GM19372 (cell line): Measurements from ENCODE around the gene CRYGA.
"Not testable (repeated sequence)": the region's sequence is repeated elsewhere in the genome, so short reads cannot be mapped to it uniquely, and the experiment has no call there.

Experiments used
- ATAC-seq: cut with Tn5 transposase; IDR thresholded peaks from one replicate; pipeline ENCODE4 v1.9.1; 2021; ENCODE audit warnings: mild to moderate bottlenecking, low read depth, moderate library complexity; ENCODE audit not compliant: unreplicated experiment

Gene CRYGA

DNA sequence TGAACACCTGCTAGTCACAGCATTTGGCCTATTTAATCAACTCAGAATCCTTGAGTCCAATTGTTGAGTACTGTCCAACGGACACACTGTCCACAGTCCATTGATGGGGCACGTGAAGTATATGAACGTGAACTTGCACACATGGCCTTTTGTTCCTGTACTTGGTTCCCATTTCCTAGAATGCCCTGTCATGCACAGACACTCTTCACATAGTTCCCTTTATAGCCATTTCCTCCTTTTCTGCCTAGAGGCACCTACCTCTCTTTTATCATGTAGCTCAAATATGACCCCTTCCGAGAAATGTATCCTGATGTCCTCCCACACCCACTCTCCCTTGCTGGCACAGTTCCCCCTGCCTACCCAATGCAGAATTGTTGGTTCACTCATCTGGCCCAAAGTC, 8.7 kb upstream of the CRYGA start:
- no peak for ATAC-seq

DNA sequence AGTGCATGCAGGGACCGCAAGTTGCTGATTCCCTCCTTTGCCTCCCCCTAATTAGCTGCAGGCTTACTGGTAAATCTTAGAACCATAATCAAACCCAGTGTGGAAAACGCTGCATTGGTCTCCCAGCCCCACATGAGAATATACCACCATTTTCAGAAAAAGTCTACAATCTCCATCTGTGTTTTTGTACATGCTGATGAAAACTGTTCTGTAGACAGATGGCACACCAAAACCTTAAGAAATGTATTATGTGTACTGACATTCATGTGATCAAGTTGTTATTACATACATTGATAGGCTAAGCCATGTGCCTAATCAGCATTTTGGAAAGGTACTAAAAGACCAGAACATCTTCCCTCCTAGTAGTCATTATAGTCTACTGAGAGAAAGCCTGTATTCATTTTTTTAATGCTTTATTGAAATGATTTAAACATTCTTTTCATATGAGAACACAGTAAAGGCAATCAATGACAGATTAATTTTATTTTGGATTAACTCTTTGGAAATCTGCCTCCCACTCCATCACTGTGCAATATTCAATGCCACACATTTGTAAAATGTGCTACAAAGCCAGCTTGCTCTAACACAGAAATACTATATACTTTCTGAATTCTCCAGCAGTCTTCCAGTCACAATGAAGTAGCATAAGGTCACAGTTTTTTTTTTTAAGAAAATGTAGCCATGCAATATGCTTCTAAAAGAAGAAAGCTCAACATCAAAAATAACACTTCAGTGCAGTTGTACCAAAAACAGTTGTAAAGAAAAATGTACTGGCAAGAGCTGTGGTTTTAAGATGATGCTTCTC, 1.8 kb upstream of the CRYGA start:
- no peak for ATAC-seq

GRCh38 chr2:208156439-208156838, 7.0 kb downstream of the CRYGA start:
- no peak for ATAC-seq

DNA sequence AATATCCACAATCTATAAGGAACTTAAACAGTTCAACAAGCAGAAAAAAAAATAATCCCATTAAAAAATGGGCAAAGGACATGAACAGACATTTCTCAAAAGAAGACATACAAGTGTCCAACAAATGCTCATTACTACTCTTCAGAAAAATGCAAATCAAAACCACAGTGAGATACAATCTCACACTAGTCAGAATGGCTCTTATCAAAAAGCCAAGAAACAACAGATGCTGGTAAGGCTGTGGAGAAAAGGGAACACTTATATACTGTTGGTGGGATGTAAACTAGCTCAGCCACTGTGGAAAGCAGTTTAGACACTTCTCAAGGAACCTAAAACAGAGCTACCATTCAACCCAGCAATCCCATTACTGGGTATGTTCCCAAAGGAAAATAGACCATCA, 10.2 kb downstream of the CRYGA start:
- no peak for ATAC-seq

- ATAC-seq, result no peak
These were observed 12.4 kb downstream of the CRYGA start for GRCh38 chr2:208150956-208151355.

- ATAC-seq, result no peak
These were observed 13.3 kb downstream of the CRYGA start for GRCh38 chr2:208150094-208150493.

DNA sequence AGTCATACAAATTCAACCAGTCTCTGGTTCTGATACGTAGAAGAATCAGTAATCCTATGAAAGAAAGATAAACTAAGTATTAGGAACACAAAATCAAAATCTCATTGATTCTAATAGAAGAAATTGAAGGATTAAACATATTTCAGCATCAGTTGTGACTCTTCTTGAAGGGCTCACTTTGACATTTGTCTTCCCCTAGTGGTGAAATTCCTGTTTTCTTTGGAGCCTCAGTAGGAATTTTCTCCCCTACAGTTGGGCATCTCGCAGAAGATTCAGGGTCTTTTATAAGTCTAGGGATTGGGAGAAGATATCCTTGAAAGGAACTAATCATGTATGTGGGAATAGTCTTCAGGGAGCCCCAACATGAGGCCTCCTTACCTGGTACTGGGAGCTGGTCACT, 14.6 kb downstream of the CRYGA start:
- ATAC-seq, result no peak

DNA sequence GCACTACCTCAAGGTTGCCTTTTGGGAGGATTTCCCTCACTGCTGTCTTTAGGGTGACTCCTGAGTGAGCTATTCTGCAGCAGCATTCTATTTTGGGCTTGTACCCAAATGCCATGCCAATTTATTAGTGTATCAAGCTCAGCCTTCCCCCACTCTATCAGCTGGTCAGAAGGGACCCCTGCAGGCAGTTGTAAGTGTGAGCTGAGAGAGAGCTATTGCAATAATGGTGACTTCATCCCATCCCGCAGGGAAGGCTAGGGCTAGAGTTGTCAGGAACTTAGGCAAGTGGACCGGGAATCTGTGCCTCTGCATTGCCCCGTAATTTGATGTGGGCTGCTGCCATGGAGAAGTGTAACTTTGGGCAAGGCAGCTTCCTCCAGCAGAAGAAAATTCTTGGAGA, 15.6 kb downstream of the CRYGA start:
- no peak for ATAC-seq

DNA sequence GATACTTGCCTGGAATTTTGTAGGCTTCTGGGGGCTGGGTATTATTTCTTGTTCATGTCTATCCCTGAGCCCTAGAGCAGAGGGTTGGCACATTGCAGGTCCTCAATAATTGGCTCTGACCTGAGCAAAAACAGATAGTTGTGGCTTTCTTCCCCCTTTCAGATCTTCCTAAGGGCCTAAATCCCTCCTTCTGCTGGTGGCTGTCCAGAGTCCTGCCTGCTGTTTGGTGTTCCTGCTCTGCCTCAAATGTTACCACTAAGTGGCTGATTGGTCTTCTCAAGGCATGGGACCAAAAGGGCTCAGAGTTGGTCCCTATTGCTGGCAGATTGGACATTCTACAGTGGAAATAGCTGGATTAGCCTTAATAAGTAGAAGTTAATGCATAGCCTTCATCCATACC, 16.4 kb downstream of the CRYGA start:
- no peak for ATAC-seq

DNA sequence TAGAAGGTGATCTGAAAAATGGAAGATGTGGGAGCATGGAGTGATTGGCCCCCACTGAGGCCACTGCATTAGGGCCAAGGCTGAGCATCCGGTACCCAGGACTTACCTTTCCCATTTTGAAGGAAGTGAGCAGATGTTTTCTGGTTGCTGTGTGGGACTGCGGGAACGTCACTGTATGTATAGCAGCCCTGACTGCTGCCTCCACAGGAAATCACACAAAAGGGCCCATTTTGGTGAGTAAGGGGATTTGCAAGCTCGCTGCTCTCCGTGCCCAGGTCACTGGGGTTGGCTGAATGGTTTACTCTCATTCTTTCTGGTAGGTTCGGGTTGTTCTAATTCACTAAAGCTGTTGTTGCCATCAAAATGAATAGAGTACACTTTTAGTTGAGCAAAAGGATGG, 17.4 kb downstream of the CRYGA start, which contains the start of gene CRYGB:
Gene CRYGB, minus strand, starts transcription at position 153 of the 400 bp plus-strand sequence. Its CDS starts 38 bp downstream, at position 115.
- ATAC-seq, result no peak

GRCh38 chr2:208142925-208143799, 20.2 kb downstream of the CRYGA start:
- no peak for ATAC-seq

DNA sequence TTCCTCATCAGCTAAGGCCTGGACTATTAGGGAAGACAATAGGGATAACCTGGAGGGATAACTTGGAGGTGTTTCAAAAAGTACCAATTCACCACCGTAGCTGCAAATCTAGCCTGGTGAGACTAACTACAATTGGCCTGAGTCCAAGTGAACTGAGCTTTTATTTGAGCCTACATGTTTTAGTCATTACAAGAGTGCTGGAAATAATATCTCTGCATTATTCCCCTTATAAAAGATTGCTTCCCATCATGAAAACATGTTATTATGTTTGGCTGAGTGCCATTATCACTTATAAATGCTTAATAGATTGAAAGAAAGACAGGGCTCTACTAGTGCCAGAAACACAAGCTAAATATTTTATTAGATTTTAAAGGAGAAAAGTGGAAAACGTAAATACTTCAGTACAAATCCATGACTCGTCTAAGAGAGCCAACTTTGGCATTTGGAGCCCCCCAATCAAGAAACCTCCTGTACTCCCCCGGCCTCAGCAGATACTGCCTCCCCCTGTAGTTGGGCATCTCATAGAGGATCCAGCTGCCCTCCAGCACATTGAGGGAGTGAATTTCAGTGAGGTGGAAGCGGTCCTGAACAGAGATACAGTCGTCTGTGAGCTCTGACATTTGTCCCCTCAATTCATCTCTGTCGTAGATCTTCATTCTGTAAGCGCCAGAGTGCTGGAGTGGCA, 21.0 kb downstream of the CRYGA start:
- no peak for ATAC-seq

DNA sequence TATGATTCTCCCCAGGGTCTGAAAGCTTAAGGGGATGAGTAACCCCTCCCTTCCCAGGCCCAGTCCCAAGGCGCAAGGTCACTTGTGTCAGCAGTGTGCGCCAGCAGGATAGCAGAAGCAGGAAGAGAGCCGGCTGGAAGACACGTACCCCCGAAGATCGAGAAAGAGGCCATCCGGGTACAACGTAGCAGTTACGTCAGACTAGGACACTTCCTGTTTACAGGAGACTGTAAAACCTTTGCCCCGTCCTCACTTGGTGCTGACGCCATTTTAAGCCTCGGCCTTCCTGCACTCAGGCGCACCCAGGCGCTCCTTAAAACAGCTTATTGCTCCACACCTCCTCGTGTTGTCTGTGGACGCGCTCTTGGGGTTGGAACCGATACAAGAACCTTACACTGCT, 23.9 kb downstream of the CRYGA start:
- no peak for ATAC-seq

DNA sequence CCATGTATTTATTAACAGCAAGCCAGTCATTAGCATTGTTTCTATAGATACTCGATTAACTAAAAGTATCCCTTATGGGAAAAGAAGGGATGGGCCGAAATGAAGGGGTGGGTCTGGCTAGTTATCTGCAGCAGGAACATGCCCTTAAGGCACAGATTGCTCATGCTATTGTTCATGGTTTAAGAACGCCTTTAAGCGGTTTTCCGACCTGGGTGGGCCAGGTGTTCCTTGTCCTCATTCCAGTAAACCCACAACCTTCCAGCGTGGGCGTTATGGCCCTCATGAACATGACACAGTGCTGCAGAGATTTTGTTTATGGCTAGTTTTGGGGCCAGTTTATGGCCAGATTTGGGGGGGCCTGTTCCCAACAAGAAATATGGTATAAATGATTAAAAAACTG, 25.1 kb downstream of the CRYGA start:
- not testable (repeated sequence) for ATAC-seq

- ATAC-seq, result no peak
These were observed 26.7 kb downstream of the CRYGA start for GRCh38 chr2:208136716-208137094.

- no peak for ATAC-seq
These were observed 27.3 kb downstream of the CRYGA start for GRCh38 chr2:208135794-208136715.

GRCh38 chr2:208134928-208135586, 28.3 kb downstream of the CRYGA start:
- ATAC-seq, result no peak

DNA sequence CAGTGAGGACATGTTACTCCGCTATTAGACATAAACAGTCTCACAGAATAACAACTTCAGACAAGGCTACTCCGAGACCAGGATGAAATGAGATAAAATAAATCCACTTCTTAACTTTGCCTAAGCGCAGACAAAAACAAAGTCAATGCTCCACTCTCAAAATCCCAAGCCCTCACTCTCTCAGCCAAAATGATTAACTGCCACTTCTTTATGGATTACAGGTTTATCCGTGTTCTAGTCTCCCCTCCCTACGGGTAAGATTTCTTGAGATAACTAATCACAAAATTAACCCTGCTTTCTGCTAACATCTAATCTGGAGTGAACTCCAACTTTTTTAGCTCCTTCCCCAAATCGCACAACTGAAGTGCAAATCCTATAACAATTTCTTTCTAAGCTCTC, 32.7 kb downstream of the CRYGA start:
- no peak for ATAC-seq
